Astrocyte (in vitro differentiated cells and primary cell): ENCODE measurements around the gene SGSM2.

Source experiments
- CTCF ChIP-seq: IDR thresholded peaks from 2 replicates; pipeline ENCODE4 v1.5.1; 2011; ENCODE audit warnings: low read depth, mild to moderate bottlenecking, inconsistent platforms, low read length, moderate library complexity; ENCODE audit not compliant: insufficient read depth
- EZH2 ChIP-seq: IDR thresholded peaks from 2 replicates; pipeline ENCODE4 v1.6.1; 2012; ENCODE audit warnings: mild to moderate bottlenecking, low read length, inconsistent platforms; ENCODE audit not compliant: insufficient read depth

- TF ChIP-seq CTCF (no peak), EZH2 (no peak)
These were observed 33.8 kb upstream of the SGSM2 start, which contains the start of the genes SMG6 and SRR for GRCh38 chr17:2303204-2304188.
